Measurements from ENCODE around the gene FAM149B1. TPM values are rescaled to one million over a fixed set of nuclear protein-coding genes. Genes with fewer than 3 reads are reported as not detected.

Gene FAM149B1
- total and polyA plus RNA-seq, 2 of the 13 experiments (the other 11 are each of a cell fraction or from before 2014, with no cell fraction given) = 9.3 to 16.8 TPM

- TF ChIP-seq ZFP36 (IDR thresholded peaks at IDR 0.05; ENCODE audit: borderline replicate concordance, low read depth, low read length, partially characterized antibody) (no peak), MTA1 (CRISPR knock-in tag; IDR thresholded peaks at IDR 0.05; ENCODE audit: borderline replicate concordance) (peak; percentile 82; the same call in 1 of the 2 replicates), HOXA7 (CRISPR knock-in tag; IDR thresholded peaks at IDR 0.05) (no peak), MED13 (CRISPR knock-in tag; IDR thresholded peaks at IDR 0.05) (no peak), ZNF512B (CRISPR knock-in tag; IDR thresholded peaks at IDR 0.05; ENCODE audit: borderline replicate concordance) (no peak), SMAD3 (CRISPR knock-in tag; IDR thresholded peaks at IDR 0.05) (peak; percentile 59), PRPF4 (IDR thresholded peaks at IDR 0.05; ENCODE audit: low read depth, low read length, poor library complexity, severe bottlenecking) (no peak), ZNF205 (CRISPR knock-in tag; IDR thresholded peaks at IDR 0.05) (peak; percentile 52; the same call in 1 of the 2 replicates)
Measured at GRCh38 chr10:73246646-73247508, 79.0 kb downstream of the FAM149B1 start, which contains the start of gene DNAJC9 (continued).

Measured in HepG2 (cell line).